Omental fat pad (tissue), 4 donors: Measurements from ENCODE around the gene C3orf52. TPM values are rescaled to one million over a fixed set of nuclear protein-coding genes. Genes with fewer than 3 reads are reported as not detected.

Experiments
- ATAC-seq: fragments of 150-250 bp; one replicate; pipeline ENCODE4 v1.9.1; 2016; ENCODE audit warnings: mild to moderate bottlenecking, moderate library complexity; ENCODE audit not compliant: low FRiP score
- DNase-seq: peaks from one replicate; pipeline ENCODE4 v3.0.0-alpha.2; 2019; ENCODE audit warnings: low spot score
- total RNA-seq, 4 donors: library from RNA; depleted of rRNA; stranded (reverse); fragments of >200 nt; gene quantifications; one replicate each; pipeline ENCODE4 v1.1.0, GENCODE V29; 2016
- TF ChIP-seq, protein P1 (sequence below), 3 donors: fragments of 450-650 bp; IDR thresholded peaks; one replicate each; pipeline ENCODE4 v1.5.1; 2016 to 2017; ENCODE audit warnings: antibody characterized with exemption in 3 of 3, mild to moderate bottlenecking in 3 of 3, moderate library complexity in 2 of 3

The C3orf52 gene
- total RNA-seq, 4 donors from 2014 or later, result 2.3 to 39.1 (median 13.1) TPM; not detected in 1

DNA sequence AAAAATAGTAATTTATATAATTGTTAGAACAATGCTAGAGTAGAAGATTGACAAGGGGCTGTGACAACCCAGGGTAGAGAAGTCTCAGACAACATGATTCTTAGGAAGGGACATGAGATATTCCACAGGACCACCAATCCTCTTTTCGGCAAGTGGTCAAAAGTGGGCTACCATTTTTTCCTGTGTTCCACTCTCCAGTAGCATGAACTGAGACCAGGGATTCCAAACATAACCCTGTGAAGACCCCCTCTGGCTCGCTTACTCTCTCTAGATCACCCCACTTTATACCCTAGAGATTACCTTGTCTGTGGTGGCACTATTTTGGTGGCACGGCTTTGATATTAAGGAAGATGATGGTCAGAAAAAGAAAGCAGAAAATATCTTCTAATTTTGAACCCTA is 45.9 kb downstream of the C3orf52 start:
- TF ChIP-seq, protein P1, sequence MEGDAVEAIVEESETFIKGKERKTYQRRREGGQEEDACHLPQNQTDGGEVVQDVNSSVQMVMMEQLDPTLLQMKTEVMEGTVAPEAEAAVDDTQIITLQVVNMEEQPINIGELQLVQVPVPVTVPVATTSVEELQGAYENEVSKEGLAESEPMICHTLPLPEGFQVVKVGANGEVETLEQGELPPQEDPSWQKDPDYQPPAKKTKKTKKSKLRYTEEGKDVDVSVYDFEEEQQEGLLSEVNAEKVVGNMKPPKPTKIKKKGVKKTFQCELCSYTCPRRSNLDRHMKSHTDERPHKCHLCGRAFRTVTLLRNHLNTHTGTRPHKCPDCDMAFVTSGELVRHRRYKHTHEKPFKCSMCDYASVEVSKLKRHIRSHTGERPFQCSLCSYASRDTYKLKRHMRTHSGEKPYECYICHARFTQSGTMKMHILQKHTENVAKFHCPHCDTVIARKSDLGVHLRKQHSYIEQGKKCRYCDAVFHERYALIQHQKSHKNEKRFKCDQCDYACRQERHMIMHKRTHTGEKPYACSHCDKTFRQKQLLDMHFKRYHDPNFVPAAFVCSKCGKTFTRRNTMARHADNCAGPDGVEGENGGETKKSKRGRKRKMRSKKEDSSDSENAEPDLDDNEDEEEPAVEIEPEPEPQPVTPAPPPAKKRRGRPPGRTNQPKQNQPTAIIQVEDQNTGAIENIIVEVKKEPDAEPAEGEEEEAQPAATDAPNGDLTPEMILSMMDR (IDR thresholded peaks at IDR 0.05), result no peak
- no peak for ATAC-seq
- no peak for DNase-seq

DNA sequence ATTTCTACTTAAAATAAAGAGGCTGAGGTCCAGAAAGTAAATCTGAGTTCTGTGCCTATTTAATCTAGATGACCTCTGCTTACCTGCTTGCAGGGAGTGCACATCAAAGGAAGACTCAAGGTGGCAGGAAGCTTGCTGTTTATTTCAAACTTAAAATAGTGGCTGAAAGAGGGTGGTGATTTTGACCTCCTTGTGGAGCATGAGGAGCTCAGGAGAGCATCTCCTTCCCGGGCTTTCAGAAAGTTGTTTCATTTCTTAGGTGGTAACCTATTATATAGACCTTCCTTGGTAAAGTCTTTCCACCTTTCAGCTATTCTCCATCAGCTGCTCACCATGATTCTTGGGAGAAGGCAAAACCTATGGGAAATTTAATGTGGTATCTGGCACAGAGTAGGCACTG is 46.4 kb downstream of the C3orf52 start:
- TF ChIP-seq, protein P1 (IDR thresholded peaks at IDR 0.05), result no peak
- DNase-seq (no peak), ATAC-seq (no peak)

DNA sequence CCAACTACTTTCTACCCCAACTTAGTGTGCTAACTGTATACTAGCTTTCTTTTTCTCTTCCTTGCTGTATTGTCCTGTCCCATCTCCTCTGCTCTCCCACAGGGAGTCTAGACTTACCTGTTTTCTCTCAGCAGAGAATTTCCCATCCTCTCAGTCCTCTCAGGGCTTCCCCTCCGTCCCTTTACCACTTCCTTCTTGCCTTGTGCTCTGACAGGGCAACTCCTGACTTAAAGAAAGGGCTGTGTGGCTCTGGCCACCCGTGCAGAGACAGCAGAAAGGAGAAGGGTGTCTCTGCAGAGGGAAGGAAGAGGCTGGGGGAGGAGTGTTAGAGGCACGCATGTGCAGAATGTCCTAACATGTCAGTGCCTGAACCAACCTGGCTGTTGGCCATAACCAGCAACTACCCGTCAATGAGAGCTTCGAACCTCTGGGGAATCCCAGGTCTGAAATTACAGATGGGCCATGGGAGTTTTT is 46.8 kb downstream of the C3orf52 start, which contains the start of gene GCSAM:
TSS of gene GCSAM (minus strand) at position 274 of the 474 bp plus-strand sequence. CDS start at position 146, 128 bp downstream.
- DNase-seq (no peak), ATAC-seq (no peak)
- TF ChIP-seq, protein P1 (IDR thresholded peaks at IDR 0.05), result no peak

DNA sequence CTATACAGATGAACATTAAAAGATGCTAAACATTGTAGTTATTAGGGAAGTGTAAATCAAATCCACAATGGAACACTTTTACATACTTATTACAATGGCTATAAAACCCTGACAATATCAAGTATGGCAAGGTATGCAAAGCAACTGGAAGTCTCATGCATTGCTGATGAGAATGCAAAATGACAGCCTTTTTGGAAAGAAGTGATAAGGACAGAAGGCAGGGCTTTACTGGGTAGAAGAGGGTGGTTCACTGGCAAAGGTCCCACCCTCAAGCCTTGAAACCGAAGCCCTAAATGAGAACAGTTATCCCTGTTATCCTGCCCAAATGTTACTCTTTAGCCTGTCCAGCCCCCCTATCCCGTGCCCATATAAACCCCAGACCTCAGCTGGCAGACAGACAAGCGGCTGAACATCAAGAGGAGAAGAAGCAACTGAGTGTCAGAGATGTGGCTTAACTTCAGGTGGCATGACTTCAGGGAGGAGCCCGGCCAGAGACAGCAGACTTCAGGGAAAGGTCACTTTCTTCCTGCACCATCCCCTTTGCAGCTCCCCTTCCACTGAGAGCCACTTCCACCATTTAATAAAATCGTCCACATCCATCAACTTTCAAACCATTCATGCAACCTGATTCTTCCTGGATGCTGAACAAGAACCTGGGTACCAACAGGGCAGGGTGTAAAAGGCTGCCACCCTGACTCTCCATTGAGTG is 47.6 kb downstream of the C3orf52 start:
- ATAC-seq (no peak), DNase-seq (no peak)
- TF ChIP-seq, protein P1 (IDR thresholded peaks at IDR 0.05), result no peak

DNA sequence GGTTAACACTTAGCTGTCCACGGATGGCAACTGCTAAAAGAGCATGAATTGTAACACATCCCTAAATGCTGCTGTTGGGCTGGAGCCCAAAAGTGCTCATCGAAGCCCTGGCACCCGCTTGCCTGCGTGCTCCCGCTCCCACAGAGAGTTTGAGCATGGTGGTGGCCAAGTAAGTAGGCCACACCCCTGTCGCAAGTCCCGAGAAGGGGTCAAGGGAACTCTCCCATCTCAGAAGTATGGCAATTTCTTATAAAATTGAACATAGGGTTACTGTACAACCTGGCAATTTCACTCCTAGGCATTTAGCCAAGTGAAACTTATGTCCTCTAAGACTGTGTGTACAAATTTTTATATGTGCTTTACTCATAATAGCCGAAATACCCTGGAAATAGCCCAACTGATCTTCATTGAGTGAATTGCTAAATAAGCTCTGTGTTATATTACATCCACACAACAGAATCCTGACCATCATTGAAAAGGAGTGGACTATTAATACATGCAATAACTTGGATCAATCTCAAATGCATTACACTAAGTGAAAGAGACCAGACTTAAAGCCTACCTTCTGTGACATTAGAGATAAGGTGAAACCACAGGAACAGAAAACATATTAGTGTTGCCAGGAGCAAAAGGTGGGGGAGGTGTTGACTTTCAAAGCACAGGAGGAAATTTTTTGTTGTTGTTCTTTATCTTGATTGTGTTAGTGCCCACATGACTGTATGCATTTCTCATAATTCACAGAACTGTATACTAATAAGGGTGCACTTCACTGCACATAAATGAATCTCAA is 48.3 kb downstream of the C3orf52 start:
- no peak for DNase-seq
- TF ChIP-seq, protein P1 (IDR thresholded peaks at IDR 0.05), result no peak
- ATAC-seq, result no peak

DNA sequence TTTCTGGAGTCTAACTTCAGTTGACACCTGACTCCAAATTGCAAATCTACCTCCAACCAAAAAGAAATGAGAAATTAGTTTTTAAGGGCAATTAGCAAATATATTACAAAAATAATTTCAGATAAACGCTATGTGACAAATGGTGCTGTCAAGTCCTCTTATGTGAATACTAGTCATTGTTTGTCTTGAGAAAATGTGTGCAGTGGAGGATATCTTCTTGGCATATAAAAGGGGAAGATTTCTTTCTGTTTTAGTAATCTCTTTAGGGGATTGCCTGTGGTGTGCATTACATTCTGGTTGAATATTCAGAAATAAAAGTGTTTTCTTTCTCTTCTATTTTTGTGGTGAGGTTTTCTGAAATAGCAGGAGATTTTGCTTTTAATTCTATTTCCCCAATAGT is 49.9 kb downstream of the C3orf52 start:
- TF ChIP-seq, protein P1 (IDR thresholded peaks at IDR 0.05), result no peak
- DNase-seq (no peak), ATAC-seq (no peak)
